Tongue (tissue), 2 donors: ENCODE measurements around the gene ANP32B. TPM values are rescaled to one million over a fixed set of nuclear protein-coding genes. Genes with fewer than 3 reads are reported as not detected.
"Not testable (repeated sequence)": the region's sequence is repeated elsewhere in the genome, so short reads cannot be mapped to it uniquely, and the experiment has no call there.

ENCODE experiments used
- DNase-seq: peaks from one replicate; pipeline ENCODE4 v3.0.0-alpha.2; 2015
- total RNA-seq: library from RNA; depleted of rRNA; stranded (reverse); fragments of >200 nt; gene quantifications from one replicate; pipeline ENCODE4 v1.2.3, GENCODE V29; 2014

Gene ANP32B
- 15.8 TPM for total RNA-seq

DNA sequence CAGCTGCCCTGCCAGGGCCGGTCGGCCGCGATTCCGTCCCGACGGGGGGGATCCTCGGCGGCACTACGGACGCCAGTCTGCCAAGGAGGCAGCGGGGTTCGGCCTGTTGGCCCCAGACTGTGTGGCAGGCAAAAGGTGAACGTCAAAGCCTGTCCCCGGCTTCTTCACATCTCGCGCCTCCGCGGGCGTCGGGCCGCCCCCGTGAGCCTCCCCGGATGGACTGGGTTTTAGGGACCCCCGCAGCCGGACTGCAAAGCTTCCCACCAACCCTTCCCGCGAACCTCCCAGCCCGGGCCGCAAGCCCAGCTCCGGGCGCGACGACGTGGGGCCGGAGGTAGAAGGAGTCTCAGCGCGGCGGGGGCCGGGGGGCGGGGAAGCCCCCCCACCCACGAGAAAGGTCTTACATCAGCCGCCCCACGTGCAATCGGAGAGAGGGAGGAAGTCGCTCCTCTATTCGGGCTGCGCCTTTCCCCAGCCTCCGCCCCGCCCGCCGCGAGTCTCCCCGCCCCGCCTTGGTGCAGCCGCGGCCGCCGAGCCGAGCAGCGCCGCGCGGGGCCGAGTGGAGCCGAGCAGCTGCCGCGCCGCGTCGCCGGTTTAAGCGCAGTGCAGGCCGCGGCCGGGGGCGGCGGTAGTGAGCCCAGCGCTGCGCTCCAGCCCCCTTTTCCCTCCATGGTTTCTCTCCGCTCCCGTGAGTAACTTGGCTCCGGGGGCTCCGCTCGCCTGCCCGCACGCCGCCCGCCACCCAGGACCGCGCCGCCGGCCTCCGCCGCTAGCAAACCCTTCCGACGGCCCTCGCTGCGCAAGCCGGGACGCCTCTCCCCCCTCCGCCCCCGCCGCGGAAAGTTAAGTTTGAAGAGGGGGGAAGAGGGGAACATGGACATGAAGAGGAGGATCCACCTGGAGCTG is at the start of gene ANP32B:
Gene ANP32B (plus strand): TSS at position 659 of the 906 bp plus-strand sequence. CDS start 215 bp downstream, at position 874.
- DNase-seq, result peak; percentile 96

DNA sequence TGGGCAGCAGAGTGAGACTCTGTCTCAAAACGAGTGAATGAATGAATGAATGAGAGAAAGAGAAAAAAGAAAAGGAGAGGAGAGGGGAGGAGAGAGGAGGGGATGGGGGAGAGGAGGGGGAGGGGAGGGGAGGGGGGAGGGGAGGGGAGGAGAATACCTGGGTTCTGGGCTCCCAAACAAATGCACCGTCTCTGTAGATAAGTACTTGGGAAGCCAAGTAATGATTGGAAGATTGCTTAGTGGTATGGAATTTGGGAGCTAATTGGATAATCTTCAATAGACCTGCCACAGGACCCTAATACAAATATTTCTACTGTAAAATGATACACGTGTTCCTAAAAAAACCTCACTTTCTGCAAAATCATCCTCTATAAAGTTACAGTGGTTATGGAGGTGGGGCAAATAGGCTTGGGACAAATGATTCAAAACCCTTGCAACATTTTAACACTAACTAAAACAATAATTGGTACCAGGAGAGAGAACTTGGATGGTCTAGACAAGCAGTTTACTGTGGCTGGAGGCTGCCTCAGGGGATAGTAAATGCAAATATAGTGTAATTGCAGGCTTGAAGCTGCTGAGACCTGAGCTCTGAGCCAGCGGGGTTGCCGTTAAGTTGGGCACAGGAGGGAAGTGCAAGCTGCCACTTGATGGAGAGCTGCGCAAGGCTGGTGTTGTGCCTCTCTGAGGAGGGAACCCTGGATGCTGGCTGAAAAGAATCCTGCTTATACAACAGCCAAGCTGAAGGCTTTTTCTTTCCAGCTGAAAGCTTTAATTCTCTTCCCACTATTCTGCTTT is 48.6 kb upstream of the ANP32B start:
- no peak for DNase-seq

DNA sequence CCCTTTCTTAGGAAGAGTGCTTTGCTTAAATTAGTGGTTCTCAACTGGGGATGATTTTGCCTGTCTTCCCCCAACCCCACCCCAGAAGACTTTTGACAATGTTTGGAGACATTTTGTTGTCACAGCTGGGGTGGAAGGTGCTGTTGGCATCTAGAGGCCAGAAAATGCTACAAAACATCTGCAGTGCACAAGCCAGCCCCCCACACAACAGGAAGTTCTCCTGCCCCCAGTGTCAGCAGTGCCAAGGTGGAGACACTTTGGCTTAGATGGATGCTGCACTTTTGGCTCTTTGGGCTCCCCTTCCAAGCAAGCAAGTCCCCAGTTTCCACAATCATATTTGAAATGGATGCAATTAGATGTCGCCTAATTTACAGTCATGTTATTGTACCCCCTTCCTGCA is 47.9 kb upstream of the ANP32B start:
- DNase-seq, result no peak

DNA sequence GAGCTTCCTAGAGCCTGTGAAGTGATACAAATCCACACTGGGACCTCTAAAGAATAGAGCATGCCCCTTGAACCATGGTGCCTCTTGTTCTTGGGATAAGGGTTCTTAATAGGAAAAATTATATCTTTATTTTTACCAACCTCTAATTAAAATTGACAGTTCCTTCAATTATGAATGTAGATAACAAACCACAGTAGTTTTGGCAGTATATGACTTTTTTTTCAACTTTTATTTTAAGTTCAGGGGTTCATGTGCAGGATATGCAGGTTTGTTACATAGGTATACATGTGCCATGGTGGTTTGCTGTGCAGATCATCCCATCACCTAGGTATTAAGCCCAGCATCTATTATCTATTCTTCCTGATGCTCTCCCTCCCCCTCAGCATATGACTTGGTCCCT is 46.1 kb upstream of the ANP32B start:
- no peak for DNase-seq

DNA sequence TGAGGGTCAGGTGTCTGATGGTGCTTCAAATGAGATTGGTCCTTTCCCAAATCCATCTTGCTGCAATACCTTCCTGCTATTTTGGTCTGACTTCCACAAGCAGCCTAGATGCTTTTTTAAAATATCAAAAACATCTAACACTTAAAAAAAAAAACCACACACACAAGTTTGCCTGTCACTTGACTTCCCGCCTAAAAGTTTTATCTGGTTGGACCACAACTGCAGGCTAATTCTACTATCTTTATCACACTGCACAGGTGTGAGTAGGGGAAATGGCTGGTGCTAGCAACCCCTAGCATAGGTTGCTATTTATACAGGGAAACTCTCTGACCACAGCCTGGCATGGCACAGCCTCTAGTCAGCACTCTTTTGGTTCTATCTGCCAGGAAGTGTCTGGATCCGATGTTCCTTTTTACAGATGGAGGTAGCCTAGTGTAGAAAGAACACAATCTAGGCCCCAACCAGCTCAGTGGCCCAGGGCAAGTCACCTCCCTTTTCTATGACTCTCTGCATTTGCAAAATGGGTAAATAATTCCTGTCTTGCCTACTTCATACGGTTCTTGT is 45.0 kb upstream of the ANP32B start, which contains the start of gene HEMGN:
Gene HEMGN (minus strand): TSS at position 92 of the 564 bp plus-strand sequence. CDS start 36 bp downstream, at position 56.
- DNase-seq, result no peak

DNA sequence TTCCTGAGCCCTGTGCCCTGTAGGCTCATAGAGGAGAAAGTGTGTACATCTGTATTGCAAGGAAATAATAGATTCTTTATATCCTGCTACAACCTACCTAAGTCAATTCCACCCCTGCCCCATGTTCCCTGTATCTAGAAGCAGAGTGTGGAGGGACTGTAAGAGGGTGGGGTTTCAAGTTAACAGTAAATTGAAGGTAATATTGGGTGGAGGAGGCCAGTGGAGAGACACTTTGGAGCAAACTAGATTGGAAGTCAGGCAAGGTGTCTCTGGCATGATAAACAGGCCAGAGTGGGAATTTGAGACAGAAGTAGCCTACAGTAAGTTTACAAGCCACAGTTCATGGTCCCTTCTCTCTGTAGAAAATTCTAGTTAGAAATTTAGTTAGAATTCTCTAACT is 42.9 kb upstream of the ANP32B start:
- DNase-seq, result no peak

DNA sequence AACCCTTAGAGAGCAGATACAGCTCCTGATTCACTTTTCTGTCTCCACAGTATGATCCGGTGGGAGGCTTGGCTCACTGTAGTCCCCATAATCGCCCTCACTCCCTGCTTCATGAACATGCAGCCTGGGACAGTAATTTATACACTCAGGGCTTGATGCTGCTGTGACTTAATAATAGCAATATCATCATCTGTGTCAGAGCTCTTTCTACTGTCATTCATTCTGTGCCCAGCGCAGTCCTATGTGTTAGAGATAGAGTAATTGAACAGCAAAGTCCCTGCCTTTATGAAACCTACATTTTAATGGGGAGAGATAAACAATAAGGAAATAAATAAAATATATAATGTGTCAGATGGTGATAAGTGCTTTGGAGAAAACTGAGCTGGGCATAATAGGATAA is 42.4 kb upstream of the ANP32B start:
- DNase-seq, result no peak

DNA sequence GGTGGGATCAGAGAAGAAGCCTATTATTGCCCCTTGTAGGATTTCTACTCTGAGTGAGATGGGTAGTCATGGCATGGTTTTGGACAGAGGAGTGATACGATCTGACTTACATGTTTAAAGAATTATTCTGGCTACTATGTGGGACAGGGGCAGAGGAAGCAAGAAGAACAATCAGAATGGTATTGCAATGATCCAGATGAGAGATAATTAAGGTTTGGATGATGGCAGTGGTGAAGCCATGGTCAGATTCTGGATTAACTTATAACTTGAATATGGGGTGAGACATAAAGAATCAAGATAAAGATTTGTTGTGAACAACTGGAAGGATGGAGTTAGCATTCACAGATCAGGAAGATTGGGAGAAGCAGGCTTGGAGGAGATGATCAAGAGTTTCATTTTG is 41.8 kb upstream of the ANP32B start:
- no peak for DNase-seq

DNA sequence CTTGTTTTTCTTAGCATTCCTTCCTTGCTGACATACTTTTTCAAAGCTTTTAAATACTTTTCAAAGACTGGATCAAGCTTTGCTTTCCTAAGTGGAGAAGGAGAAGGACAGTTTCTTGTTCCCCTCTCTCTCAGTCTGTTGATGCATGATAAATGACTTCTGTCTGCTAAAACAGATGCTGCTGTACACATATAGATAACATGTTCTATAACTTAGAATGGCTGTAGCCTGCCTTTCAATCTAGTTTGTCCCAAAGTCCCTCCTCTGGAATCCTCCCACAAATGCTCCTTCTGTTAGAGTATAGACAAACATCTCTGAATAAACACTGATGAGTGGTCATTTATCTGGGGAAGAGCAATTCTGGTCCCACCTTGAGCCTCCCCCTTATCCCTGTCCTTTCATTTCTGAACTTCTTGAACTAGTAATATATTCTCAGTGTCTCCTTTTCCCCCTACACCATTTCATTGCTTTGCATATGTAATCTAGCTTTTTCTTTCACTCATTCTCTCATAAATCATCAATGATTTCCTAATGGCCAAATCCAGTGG is 39.8 kb upstream of the ANP32B start:
- no peak for DNase-seq

DNA sequence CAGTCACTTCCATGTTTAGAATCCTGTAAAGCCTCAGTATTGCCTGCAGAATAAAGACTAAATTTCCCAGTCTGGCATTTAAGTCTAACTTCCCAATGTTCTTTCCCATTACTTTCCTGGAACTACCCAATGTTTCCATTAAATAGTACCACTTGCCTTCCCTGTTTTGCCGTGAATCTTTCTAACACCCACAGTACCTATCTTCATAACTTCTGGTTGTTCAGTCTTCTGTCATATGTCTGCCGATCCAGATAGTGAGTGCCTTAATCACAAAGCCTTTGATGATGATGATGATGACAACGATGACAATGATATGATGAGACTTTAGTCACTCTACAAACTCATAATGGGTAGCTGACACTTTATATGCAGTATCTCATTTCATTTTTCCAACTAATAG is 38.5 kb upstream of the ANP32B start:
- no peak for DNase-seq

DNA sequence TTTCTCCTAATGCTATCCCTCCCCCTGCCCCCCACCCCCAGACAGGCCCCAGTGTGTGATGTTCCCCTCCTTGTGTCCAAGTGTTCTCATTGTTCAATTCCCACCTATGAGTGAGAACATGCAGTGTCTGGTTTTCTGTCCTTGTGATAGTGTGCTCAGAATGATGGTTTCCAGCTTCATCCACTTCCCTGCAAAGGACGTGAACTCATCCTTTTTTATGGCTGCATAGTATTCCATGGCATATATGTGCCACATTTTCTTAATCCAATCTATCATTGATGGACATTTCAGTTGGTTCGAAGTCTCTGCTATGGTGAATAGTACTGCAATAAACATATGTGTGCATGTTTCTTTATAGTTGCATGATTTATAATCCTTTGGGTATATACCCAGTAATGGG is 37.7 kb upstream of the ANP32B start:
- not testable (repeated sequence) for DNase-seq

DNA sequence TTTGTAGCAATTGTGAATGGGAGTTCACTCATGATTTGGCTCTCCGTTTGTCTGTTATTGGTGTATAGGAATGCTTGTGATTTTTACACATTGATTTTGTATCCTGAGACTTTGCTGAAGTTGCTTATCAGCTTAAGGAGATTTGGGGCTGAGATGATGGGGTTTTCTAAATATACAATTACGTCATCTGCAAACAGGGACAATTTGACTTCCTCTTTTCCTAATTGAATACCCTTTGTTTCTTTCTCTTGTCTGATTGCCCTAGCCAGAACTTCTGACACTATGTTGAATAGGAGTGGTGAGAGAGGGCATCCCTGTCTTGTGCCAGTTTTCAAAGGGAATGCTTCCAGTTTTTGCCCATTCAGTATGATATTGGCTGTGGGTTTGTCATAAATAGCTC is 36.0 kb upstream of the ANP32B start:
- not testable (repeated sequence) for DNase-seq

DNA sequence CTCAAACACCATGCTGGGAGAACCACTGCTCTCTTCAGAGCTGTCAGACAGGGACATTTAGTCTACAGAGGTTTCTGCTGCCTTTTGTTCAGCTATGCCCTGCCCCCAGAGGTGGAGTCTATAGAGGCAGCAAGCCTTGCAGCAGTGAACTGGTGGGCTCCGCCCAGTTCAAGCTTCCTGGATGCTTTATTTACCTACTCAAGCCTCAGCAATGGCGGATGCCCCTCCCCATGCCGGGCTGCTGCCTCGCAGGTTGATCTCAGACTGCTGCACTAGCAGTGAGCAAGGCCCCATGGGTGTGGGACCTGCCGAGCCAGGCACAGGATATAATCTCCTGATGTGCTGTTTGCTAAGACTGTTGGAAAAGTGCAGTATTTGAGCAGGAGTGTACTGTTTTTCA is 32.3 kb upstream of the ANP32B start:
- DNase-seq, result not testable (repeated sequence)

DNA sequence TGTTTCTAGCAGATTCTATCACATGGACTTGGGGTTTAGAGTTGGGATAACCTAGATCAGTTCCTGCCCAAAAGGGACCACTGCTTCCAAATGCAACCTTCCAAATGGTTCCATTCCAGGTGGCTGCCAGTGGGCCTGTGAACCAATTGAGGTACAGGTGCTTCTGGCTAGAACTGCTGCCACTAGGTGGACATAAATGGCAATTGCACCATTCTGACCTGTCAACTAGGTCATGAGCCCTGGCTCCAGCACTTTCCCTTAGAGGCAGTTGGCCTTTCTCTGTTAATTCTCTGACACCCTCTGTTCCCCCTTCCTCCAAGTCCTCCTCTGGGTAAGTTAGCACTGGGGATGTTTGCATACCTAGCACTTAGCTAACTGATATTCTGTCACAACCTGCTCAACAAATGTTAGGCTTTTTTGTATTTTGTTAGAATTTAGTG is 28.6 kb upstream of the ANP32B start:
- DNase-seq, result peak; percentile 10

DNA sequence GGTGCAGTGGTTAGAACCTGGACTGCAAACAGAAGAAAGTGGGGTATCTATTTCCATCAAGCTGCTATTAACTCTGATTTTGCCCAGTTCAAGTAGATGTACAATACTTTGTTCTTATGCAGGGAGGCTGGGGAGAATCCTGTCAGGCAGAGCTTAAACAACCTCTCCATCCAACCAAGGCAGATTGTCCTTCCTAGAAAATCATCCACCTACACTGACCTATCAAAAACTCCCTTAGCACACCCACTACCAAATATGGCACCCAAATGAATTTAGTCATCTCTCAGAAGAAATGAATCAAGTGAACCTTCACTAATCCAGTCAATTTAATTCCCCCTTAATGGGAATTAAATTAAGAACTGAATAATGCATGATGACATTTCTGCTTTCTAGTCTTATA is 26.8 kb upstream of the ANP32B start:
- DNase-seq, result no peak

DNA sequence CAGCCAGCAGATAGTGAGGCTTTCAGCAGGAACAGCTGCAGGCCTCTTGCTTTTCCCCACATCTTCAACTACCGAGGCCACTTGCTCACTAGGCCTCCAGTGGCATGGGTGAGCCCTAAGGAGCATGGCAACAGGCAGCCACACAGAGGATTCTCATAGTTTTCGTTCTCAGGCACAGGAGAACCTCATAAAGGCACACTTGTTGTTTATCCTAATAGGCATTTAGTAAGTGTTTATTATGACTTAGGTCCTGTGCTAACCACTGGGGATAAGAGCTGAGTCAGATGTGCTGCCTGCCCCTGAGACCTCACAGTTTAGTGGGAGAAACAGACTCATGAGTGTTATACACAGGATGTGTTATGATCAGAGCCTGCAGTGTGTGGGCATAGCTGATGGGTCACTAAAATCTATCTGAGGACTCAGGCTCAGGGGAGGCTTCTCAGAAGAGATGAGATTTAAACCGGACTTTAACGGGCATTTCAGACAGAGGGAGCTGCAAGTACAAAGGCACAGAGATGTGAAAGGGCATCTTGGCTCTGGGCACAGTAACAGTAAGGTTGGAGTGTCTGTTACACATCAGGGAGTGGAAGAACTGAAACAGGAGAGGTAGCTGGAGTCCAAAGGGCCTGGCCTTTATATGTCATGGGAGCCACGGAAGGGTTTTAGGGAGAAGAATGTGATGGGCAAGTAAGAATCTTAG is 24.2 kb upstream of the ANP32B start:
- no peak for DNase-seq

DNA sequence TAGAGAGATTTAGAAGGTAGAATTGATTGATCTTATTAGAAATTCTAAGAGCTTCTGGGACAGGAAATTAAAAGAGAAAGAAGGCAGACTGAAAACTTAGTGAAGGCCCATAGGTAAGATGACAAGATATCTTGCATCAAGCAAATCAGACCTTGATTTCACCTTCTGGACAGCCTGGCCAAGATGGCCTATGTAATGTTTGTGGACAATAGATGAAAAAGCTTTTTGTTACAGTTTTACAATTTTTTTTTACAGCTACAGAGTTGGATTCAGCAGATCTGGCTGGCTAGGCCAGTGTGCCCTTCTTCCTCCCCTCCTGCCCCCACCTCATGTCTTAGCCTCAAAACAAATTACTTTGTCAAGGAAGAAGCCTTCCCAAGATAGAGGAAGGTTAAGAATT is 23.6 kb upstream of the ANP32B start:
- no peak for DNase-seq

DNA sequence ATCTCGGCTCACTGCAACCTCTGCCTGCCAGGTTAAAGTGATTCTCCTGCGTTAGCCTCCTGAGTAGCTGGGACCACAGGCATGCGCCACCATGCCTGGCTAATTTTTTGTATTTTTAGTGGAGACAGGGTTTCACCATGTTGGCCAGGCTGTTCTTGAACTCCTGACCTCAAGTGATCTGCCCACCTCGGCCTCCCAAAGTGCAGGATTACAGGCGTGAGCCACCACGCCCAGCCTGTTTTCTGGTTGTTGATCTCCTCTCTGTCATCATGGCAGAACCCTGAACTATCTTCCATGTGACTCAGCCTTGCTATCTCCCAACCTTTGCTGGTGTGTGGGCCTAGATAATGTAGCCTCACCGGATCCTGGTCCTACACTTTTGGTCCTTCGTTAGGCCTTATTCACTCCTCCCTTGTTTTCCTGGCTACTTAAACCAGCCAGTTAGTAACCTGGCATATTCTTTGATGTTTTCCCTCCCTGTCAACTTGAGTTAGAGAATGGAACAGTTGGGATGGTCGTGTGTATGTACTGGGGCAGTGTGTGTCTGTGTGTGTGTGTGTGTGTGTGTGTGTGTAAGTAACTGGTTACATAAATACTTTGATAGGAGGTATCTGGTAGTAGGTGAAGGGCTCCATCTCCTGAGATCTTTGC is 22.3 kb upstream of the ANP32B start:
- not testable (repeated sequence) for DNase-seq

DNA sequence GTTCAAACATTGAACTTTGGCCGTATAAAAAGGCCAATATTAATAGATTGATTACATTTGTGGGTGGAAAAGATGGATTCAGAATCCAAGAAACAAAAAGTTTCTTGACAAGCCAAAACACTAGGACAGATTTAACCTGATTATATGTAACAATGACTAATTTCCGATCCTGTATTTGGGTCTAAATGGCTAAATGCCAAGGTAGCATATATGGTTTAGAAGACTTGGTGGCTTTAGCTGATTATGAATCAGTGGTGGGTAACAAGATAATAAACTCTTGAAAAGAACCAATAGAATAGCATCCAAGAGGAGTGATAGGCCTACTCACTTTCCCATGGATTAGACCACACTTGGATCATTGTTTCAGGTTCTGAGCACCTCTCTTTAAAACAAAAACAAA is 21.8 kb upstream of the ANP32B start:
- no peak for DNase-seq

DNA sequence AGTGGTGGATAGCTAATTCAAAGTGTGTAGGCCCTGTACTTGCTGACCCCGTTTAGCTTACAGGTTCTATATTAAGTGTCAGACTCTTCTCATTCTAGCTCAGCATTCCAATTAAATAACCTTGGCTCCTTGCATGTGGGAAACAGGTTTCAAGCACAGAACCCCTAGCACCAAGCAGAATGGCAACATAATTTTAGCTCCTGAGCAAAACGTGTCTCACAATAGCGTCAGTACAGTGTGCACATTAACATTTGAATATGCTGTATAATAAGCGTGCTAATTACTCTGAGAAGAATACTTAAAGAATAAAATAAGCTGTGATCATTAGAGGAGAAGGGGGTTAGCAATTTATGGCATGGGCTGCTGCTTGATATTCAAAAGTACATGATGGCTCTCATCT is 21.0 kb upstream of the ANP32B start:
- DNase-seq, result no peak

DNA sequence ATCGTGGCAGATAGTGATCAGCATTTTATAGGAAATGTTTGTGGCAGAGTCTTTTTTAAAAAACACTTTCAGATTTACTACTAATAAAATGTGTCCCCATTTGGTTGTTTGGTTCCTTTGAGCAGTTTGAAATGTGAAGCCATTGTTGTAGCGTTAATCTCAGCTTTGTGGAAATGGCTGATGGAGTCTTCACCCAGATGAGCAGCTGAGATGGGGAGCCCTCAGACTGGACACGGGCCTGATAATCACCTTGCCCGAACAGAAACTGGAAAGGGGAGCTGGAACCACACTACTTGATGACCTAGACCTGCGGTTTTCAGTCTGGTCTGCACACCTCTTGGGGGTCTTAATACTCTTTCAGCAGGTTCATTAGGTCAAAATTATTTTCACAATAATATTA is 20.6 kb upstream of the ANP32B start:
- DNase-seq, result no peak
